Erythroblast (primary cell): ENCODE measurements around the gene STARD3.

ENCODE experiments used
- GATA1 ChIP-seq: IDR thresholded peaks from 2 replicates; pipeline ENCODE4 v1.6.1; 2011; ENCODE audit warnings: low read depth, mild to moderate bottlenecking, control low read depth, low read length, moderate library complexity
- POLR2A ChIP-seq: IDR thresholded peaks from 2 replicates; pipeline ENCODE4 v1.6.1; 2011; ENCODE audit warnings: mild to moderate bottlenecking, low read length

- TF ChIP-seq POLR2A (no peak), GATA1 (no peak)
Measured at GRCh38 chr17:39655105-39655504, 18.2 kb downstream of the STARD3 start.
